Astrocyte (in vitro differentiated cells and primary cell): Measurements from ENCODE around the gene NAALADL2. TPM values are rescaled to one million over a fixed set of nuclear protein-coding genes. Genes with fewer than 3 reads are reported as not detected.

Experiments
- DNase-seq: peaks from one replicate; pipeline ENCODE4 v3.0.0-alpha.2; 2010; ENCODE audit warnings: low read depth
- FAIRE-seq: peaks from 2 replicates; lab custom pipeline; 2011; peaks lifted over from hg19 to GRCh38; lab: Jason Lieb, UNC
- H2AFZ ChIP-seq: 2 replicates; pipeline ENCODE4 v1.6.0; 2012; ENCODE audit warnings: low read depth, low read length, inconsistent platforms
- H3K27ac ChIP-seq: 2 replicates; pipeline ENCODE4 v1.5.1; 2011; ENCODE audit warnings: low read depth, low read length, inconsistent platforms
- H3K27me3 ChIP-seq: 2 replicates; pipeline ENCODE4 v1.6.0; 2011; ENCODE audit warnings: low read length, inconsistent platforms; ENCODE audit not compliant: insufficient read depth
- H3K36me3 ChIP-seq: 2 replicates; pipeline ENCODE4 v1.5.1; 2011; ENCODE audit warnings: low read length, inconsistent platforms; ENCODE audit not compliant: insufficient read depth
- H3K4me1 ChIP-seq: 2 replicates; pipeline ENCODE4 v1.5.1; 2011; ENCODE audit warnings: low read length, inconsistent platforms; ENCODE audit not compliant: insufficient read depth
- H3K4me2 ChIP-seq: 2 replicates; pipeline ENCODE4 v1.6.0; 2012; ENCODE audit warnings: low read length, inconsistent platforms
- H3K4me3 ChIP-seq: 2 replicates; pipeline ENCODE4 v1.5.1; 2011; ENCODE audit warnings: low read depth, mild to moderate bottlenecking, low read length, inconsistent platforms; ENCODE audit not compliant: insufficient read depth
- H3K79me2 ChIP-seq: 2 replicates; pipeline ENCODE4 v1.6.0; 2012; ENCODE audit warnings: mild to moderate bottlenecking, low read length, inconsistent platforms; ENCODE audit not compliant: insufficient read depth
- H3K9ac ChIP-seq: 2 replicates; pipeline ENCODE4 v1.6.0; 2012; ENCODE audit warnings: mild to moderate bottlenecking, low read length, inconsistent platforms
- H3K9me3 ChIP-seq: 2 replicates; pipeline ENCODE4 v1.5.1; 2012; ENCODE audit warnings: low read depth, mild to moderate bottlenecking, low read length, inconsistent platforms; ENCODE audit not compliant: insufficient read depth
- H4K20me1 ChIP-seq: 2 replicates; pipeline ENCODE4 v1.6.0; 2012; ENCODE audit warnings: low read length, inconsistent platforms; ENCODE audit not compliant: insufficient read depth
- H3K27ac Mint-ChIP-seq: one replicate; pipeline ENCODE4 v1.8.0; 2021; ENCODE audit warnings: mild to moderate bottlenecking, mixed read lengths; ENCODE audit not compliant: unreplicated experiment
- H3K27me3 Mint-ChIP-seq: one replicate; pipeline ENCODE4 v1.8.0; 2021; ENCODE audit warnings: low read depth, mixed read lengths; ENCODE audit not compliant: unreplicated experiment
- H3K36me3 Mint-ChIP-seq: one replicate; pipeline ENCODE4 v1.8.0; 2021; ENCODE audit warnings: low read depth, mixed read lengths; ENCODE audit not compliant: unreplicated experiment
- H3K4me1 Mint-ChIP-seq: one replicate; pipeline ENCODE4 v1.8.0; 2021; ENCODE audit warnings: low read depth, mixed read lengths; ENCODE audit not compliant: unreplicated experiment
- H3K4me3 Mint-ChIP-seq: one replicate; pipeline ENCODE4 v1.8.0; 2021; ENCODE audit warnings: mild to moderate bottlenecking, moderate library complexity, mixed read lengths; ENCODE audit not compliant: unreplicated experiment
- H3K9me3 Mint-ChIP-seq: one replicate; pipeline ENCODE4 v1.8.0; 2021; ENCODE audit warnings: mild to moderate bottlenecking, mixed read lengths; ENCODE audit not compliant: unreplicated experiment
- CTCF ChIP-seq: IDR thresholded peaks from 2 replicates; pipeline ENCODE4 v1.5.1; 2011; ENCODE audit warnings: low read depth, mild to moderate bottlenecking, inconsistent platforms, low read length, moderate library complexity; ENCODE audit not compliant: insufficient read depth
- EZH2 ChIP-seq: IDR thresholded peaks from 2 replicates; pipeline ENCODE4 v1.6.1; 2012; ENCODE audit warnings: mild to moderate bottlenecking, low read length, inconsistent platforms; ENCODE audit not compliant: insufficient read depth
- total RNA-seq: library from RNA; stranded (reverse); gene quantifications from 2 replicates; pipeline ENCODE4 v1.2.1, GENCODE V29; 2021

Gene NAALADL2
- total RNA-seq, 1 donor from 2014 or later: 2.7 TPM

DNA sequence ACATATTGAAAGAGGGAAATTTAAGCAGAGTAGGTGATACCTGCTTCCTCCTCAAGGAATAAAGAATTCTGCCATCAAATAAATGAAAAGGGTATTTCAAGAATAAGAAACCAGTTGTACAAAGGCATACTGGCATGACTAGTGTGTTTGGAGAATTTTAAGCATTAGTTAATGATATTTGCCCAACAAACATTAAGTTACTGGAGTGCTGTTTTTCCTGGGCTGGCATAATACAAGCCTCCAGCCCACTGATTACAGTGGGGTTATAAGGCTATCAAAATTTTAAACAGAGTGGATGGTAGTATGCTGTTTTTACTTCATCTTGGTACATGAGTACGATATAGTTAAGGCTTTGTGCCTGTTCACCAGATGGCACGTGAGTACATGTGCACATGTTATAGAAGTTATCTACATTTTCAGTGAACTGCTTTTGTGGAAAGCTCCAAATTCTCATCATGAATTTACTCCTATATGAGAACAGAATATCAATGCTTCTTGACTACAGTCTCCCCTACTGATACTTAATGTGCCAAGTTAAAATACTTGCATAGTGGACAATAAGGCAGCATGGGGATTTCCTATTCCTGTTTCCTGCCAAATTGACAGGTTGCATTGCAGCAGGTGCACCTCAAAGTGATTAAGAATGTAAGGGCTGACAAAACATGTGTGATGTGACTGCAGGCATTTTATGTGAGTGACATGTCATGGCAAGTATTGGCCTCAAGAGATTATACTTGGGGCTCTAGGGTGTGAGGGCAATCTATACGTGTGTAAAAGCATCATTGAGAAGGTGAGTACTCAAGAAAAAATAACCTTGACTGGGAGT lies 14.9 kb downstream of the NAALADL2 start:
- FAIRE-seq (no peak), DNase-seq (no peak)
- H3K4me1 ChIP-seq: no peaks in the 10 kb centered on the region
- H2AFZ ChIP-seq: no peak overlapping the region
- H3K4me2 ChIP-seq: no peak overlapping the region
- Mint-ChIP-seq H3K27ac (no peak overlapping the region), H3K36me3 (no peaks in the 10 kb centered on the region), H3K27me3 (no peaks in the 10 kb centered on the region), H3K9me3 (no peaks in the 10 kb centered on the region), H3K4me1 (no peaks in the 10 kb centered on the region), H3K4me3 (no peak overlapping the region)
- H3K9ac ChIP-seq: no peak overlapping the region
- no peak overlapping the region for H3K4me3 ChIP-seq
- H3K36me3 ChIP-seq: no peaks in the 10 kb centered on the region
- H3K27ac ChIP-seq: no peak overlapping the region
- H4K20me1 ChIP-seq: no peaks in the 10 kb centered on the region
- H3K79me2 ChIP-seq: no peaks in the 10 kb centered on the region
- TF ChIP-seq CTCF (no peak), EZH2 (no peak)
- H3K27me3 ChIP-seq: no peaks in the 10 kb centered on the region
- H3K9me3 ChIP-seq: no peaks in the 10 kb centered on the region

GRCh38 chr3:174882789-174883188 lies 23.7 kb downstream of the NAALADL2 start:
- no peak for DNase-seq

More at GRCh38 chr3:174882789-174883188, 23.7 kb downstream of the NAALADL2 start:
- H3K27me3 ChIP-seq: no peaks in the 10 kb centered on the region
- H3K27ac Mint-ChIP-seq: no peak overlapping the region
- no peaks in the 10 kb centered on the region for H3K79me2 ChIP-seq
- TF ChIP-seq CTCF: no peak
- TF ChIP-seq EZH2: no peak
- H2AFZ ChIP-seq: no peak overlapping the region
- no peaks in the 10 kb centered on the region for H3K9me3 ChIP-seq
- no peaks in the 10 kb centered on the region for H3K4me1 ChIP-seq
- H3K4me2 ChIP-seq: no peak overlapping the region
- no peak overlapping the region for H3K4me3 Mint-ChIP-seq
- FAIRE-seq: no peak
- H3K27ac ChIP-seq: no peak overlapping the region
- H3K36me3 ChIP-seq: no peaks in the 10 kb centered on the region
- H3K4me1 Mint-ChIP-seq: peaks cover 3% of the 10 kb centered on the region
- no peaks in the 10 kb centered on the region for H3K9me3 Mint-ChIP-seq
- no peaks in the 10 kb centered on the region for H3K36me3 Mint-ChIP-seq
- no peak overlapping the region for H3K9ac ChIP-seq
- no peaks in the 10 kb centered on the region for H3K27me3 Mint-ChIP-seq
- H4K20me1 ChIP-seq: no peaks in the 10 kb centered on the region
- H3K4me3 ChIP-seq: no peak overlapping the region
